Measurements from ENCODE around the gene PLEKHF1. TPM values are rescaled to one million over a fixed set of nuclear protein-coding genes. Genes with fewer than 3 reads are reported as not detected.

Gene PLEKHF1
- total and polyA plus RNA-seq, 2 experiments from 2014 or later, result 10.1 to 25.1 TPM

DNA sequence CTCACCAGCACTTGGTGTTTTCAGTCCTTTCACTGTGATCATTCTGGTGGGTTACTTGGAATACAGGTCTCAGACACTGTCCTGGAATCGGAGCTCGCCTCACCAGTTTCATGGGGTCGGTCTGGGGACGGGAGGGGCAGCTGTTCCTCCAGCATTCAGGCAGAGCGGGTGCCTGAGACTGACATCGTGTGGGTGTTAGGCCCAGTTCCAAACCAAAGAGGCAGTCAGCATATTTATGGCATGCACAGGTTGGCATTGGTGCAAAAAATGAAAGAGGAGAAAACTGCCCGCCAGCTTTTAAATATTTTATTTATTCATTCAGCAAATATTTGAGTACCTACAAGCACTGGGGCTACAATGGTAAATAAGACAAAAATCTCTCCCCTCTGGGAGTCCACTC, 20.1 kb downstream of the PLEKHF1 start:
- Mint-ChIP-seq H3K4me3 (no peak overlapping the region), H3K27ac (peak overlapping the region; percentile 60; the same call in 1 of the 2 replicates), H3K4me1 (peaks cover 4% of the 10 kb centered on the region), H3K9me3 (peaks cover 24% of the 10 kb centered on the region), H3K27me3 (ENCODE audit: insufficient read depth, low read depth, poor library complexity) (peaks cover 6% of the 10 kb centered on the region), H3K36me3 (ENCODE audit: low read depth) (peaks cover 8% of the 10 kb centered on the region)
- Histone ChIP-seq H3K4me3 (no peak overlapping the region), H3F3A (replicated peaks; ENCODE audit: low read depth) (no peaks in the 10 kb centered on the region), H3K27ac (ENCODE audit: low read depth) (no peak overlapping the region), H3K9me2 (ENCODE audit: insufficient read depth) (peaks cover 5% of the 10 kb centered on the region; the same call in 1 of the 2 replicates), H3K79me2 (replicated peaks; ENCODE audit: insufficient read depth) (no peaks in the 10 kb centered on the region), H3K27me3 (ENCODE audit: insufficient read depth) (no peaks in the 10 kb centered on the region), H3K36me3 (ENCODE audit: insufficient read depth) (no peaks in the 10 kb centered on the region), H3K4me1 (ENCODE audit: insufficient read depth) (no peaks in the 10 kb centered on the region), H3K4me2 (no peak overlapping the region), H2AFZ (no peak overlapping the region), H4K20me1 (replicated peaks; ENCODE audit: insufficient read depth) (no peaks in the 10 kb centered on the region)
- TF ChIP-seq, protein P1, sequence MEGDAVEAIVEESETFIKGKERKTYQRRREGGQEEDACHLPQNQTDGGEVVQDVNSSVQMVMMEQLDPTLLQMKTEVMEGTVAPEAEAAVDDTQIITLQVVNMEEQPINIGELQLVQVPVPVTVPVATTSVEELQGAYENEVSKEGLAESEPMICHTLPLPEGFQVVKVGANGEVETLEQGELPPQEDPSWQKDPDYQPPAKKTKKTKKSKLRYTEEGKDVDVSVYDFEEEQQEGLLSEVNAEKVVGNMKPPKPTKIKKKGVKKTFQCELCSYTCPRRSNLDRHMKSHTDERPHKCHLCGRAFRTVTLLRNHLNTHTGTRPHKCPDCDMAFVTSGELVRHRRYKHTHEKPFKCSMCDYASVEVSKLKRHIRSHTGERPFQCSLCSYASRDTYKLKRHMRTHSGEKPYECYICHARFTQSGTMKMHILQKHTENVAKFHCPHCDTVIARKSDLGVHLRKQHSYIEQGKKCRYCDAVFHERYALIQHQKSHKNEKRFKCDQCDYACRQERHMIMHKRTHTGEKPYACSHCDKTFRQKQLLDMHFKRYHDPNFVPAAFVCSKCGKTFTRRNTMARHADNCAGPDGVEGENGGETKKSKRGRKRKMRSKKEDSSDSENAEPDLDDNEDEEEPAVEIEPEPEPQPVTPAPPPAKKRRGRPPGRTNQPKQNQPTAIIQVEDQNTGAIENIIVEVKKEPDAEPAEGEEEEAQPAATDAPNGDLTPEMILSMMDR (conservative IDR thresholded peaks at IDR 0.05; ENCODE audit: low read depth in 2 of 2), result no peak
- no peak for TF ChIP-seq CREB1 (CRISPR knock-in tag; IDR thresholded peaks at IDR 0.05; ENCODE audit: low read depth)
- TF ChIP-seq ETS1 (IDR thresholded peaks at IDR 0.05), result no peak
- TF ChIP-seq, protein P2, sequence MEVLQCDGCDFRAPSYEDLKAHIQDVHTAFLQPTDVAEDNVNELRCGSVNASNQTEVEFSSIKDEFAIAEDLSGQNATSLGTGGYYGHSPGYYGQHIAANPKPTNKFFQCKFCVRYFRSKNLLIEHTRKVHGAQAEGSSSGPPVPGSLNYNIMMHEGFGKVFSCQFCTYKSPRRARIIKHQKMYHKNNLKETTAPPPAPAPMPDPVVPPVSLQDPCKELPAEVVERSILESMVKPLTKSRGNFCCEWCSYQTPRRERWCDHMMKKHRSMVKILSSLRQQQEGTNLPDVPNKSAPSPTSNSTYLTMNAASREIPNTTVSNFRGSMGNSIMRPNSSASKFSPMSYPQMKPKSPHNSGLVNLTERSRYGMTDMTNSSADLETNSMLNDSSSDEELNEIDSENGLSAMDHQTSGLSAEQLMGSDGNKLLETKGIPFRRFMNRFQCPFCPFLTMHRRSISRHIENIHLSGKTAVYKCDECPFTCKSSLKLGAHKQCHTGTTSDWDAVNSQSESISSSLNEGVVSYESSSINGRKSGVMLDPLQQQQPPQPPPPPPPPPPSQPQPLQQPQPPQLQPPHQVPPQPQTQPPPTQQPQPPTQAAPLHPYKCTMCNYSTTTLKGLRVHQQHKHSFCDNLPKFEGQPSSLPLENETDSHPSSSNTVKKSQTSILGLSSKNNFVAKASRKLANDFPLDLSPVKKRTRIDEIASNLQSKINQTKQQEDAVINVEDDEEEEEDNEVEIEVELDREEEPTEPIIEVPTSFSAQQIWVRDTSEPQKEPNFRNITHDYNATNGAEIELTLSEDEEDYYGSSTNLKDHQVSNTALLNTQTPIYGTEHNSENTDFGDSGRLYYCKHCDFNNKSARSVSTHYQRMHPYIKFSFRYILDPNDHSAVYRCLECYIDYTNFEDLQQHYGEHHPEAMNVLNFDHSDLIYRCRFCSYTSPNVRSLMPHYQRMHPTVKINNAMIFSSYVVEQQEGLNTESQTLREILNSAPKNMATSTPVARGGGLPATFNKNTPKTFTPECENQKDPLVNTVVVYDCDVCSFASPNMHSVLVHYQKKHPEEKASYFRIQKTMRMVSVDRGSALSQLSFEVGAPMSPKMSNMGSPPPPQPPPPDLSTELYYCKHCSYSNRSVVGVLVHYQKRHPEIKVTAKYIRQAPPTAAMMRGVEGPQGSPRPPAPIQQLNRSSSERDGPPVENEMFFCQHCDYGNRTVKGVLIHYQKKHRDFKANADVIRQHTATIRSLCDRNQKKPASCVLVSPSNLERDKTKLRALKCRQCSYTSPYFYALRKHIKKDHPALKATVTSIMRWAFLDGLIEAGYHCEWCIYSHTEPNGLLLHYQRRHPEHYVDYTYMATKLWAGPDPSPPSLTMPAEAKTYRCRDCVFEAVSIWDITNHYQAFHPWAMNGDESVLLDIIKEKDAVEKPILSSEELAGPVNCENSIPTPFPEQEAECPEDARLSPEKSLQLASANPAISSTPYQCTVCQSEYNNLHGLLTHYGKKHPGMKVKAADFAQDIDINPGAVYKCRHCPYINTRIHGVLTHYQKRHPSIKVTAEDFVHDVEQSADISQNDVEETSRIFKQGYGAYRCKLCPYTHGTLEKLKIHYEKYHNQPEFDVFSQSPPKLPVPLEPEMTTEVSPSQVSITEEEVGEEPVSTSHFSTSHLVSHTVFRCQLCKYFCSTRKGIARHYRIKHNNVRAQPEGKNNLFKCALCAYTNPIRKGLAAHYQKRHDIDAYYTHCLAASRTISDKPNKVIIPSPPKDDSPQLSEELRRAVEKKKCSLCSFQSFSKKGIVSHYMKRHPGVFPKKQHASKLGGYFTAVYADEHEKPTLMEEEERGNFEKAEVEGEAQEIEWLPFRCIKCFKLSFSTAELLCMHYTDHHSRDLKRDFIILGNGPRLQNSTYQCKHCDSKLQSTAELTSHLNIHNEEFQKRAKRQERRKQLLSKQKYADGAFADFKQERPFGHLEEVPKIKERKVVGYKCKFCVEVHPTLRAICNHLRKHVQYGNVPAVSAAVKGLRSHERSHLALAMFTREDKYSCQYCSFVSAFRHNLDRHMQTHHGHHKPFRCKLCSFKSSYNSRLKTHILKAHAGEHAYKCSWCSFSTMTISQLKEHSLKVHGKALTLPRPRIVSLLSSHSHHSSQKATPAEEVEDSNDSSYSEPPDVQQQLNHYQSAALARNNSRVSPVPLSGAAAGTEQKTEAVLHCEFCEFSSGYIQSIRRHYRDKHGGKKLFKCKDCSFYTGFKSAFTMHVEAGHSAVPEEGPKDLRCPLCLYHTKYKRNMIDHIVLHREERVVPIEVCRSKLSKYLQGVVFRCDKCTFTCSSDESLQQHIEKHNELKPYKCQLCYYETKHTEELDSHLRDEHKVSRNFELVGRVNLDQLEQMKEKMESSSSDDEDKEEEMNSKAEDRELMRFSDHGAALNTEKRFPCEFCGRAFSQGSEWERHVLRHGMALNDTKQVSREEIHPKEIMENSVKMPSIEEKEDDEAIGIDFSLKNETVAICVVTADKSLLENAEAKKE (CRISPR knock-in tag; IDR thresholded peaks at IDR 0.05), result no peak
- no peak for TF ChIP-seq EZH2phosphoT487 (IDR thresholded peaks at IDR 0.05; ENCODE audit: unreplicated experiment)
- TF ChIP-seq ZNF114 (CRISPR knock-in tag; IDR thresholded peaks at IDR 0.05), result no peak
- no peak for TF ChIP-seq STAT1 (IDR thresholded peaks at IDR 0.05; ENCODE audit: unreplicated experiment)
- TF ChIP-seq POLR2AphosphoS5 (IDR thresholded peaks at IDR 0.05; ENCODE audit: low read depth), result no peak
- TF ChIP-seq ZNF331 (CRISPR knock-in tag; IDR thresholded peaks at IDR 0.05; ENCODE audit: low read depth), result no peak
- TF ChIP-seq JUNB (IDR thresholded peaks at IDR 0.05; ENCODE audit: unreplicated experiment), result no peak
- no peak for TF ChIP-seq EZH2 (IDR thresholded peaks at IDR 0.05; ENCODE audit: low read depth, unreplicated experiment)
- no peak for TF ChIP-seq NANOG (IDR thresholded peaks at IDR 0.05; ENCODE audit: borderline replicate concordance)
- DNase-seq (ENCODE audit: low spot score), result no peak
- no peak for ATAC-seq

All from GM23338 (cell line).